ENCODE results near the gene IRF6. TPM values are rescaled to one million over a fixed set of nuclear protein-coding genes. Genes with fewer than 3 reads are reported as not detected.

IRF6 gene
- total and polyA plus RNA-seq, 11 donors, result 1.5 to 99.4 (median 41.9) TPM

- peaks cover 2 to 100% (median 98%) of the 10 kb centered on the region in 9 donors for H3K36me3 ChIP-seq
- TF ChIP-seq POLR2A (IDR thresholded peaks at IDR 0.05) (no peak), CTCF (IDR thresholded peaks at IDR 0.05) (no peak)
- 93 to 98% (median 95%) methylated on average over 6 of the region's 6 CpGs for WGBS, 4 donors
- no peaks in the 10 kb centered on the region for H3K9me3 ChIP-seq
- ATAC-seq (no peak), DNase-seq (no peak)
- intact Hi-C loops (cut with DNase I), result loop anchor here in 1 of 10 donors (10.0 kb wide), 1 partner anchor 1406 kb away; no protein-coding TSS in a partner anchor
- no peaks in the 10 kb centered on the region for H3K27me3 ChIP-seq
- H3K27ac ChIP-seq, result no peak overlapping the region
- H3K4me3 ChIP-seq, result no peak overlapping the region
- H3K4me1 ChIP-seq, result peaks cover 0 to 16% (median 0%) of the 10 kb centered on the region in 12 donors
Measured at GRCh38 chr1:209838537-209838936, 32.6 kb upstream of the IRF6 start.

DNA sequence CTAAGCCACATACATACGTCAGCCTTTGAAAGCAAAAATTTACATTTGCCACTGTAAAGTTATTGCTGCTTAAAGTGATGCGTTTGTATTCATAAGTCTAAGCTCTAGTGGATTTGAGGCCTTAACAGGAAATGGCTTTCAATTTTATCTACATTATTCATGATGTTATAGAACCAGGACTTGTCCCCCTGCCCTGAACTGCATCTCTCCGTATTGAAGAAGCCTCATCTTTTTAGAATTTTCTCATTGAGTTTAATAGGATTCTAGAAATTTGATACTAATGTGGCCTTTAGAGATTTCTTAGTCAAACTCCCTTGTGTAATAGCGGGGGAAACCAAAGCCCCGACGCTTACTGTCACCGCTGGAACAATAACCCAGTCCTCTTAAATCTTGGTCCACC lies 31.7 kb upstream of the IRF6 start:
- intact Hi-C loops (cut with DNase I), result loop anchor here in 1 of 10 donors (10.0 kb wide), 1 partner anchor 1407 kb away; no protein-coding TSS in a partner anchor

DNA sequence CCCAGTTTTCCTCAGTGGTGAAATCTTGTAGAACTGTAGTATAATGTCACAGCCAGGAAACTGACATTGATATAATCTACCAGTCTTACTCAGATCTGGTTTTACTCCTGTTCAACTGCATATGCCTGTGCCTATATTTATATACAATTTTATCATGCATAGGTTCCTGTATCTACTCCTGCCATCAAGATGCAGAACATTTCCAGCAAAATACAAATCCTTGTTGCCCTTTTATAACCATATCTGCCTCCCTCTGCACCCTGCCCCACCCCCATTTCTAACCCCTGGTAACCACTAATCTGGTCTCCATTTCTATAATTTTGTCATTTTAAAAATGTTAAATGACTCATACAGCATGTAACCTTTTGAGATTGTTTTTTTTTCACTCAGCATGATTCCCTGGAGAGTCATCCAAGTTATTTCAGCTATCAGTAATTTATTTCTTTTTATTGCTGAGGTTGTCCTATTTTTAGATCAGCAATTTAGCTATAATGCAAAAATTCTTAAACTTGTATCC lies 29.9 kb upstream of the IRF6 start:
- no peaks in the 10 kb centered on the region for H3K27me3 ChIP-seq
- DNase-seq, result no peak
- no peak overlapping the region for H3K27ac ChIP-seq
- intact Hi-C loops (cut with DNase I), result loop anchor here in 1 of 10 donors (10.0 kb wide), 1 partner anchor 1409 kb away; no protein-coding TSS in a partner anchor
- TF ChIP-seq POLR2A (IDR thresholded peaks at IDR 0.05) (no peak), CTCF (IDR thresholded peaks at IDR 0.05) (no peak)
- no peaks in the 10 kb centered on the region for H3K9me3 ChIP-seq
- peaks cover 0 to 16% (median 0%) of the 10 kb centered on the region in 12 donors for H3K4me1 ChIP-seq
- peaks cover 2 to 100% (median 97%) of the 10 kb centered on the region in 9 donors for H3K36me3 ChIP-seq
- H3K4me3 ChIP-seq, result no peak overlapping the region
- no peak for ATAC-seq

More for the DNA sequence above, 31.7 kb upstream of the IRF6 start:
- Histone ChIP-seq H3K36me3 (peaks cover 2 to 100% (median 98%) of the 10 kb centered on the region in 9 donors), H3K27me3 (no peaks in the 10 kb centered on the region), H3K4me3 (no peak overlapping the region), H3K4me1 (peaks cover 0 to 16% (median 0%) of the 10 kb centered on the region in 12 donors), H3K9me3 (no peaks in the 10 kb centered on the region), H3K27ac (no peak overlapping the region)
- DNase-seq (no peak), ATAC-seq (no peak)
- 91 to 95% (median 93%) methylated on average over 7 of the region's 7 CpGs for WGBS, 4 donors
- TF ChIP-seq POLR2A (IDR thresholded peaks at IDR 0.05) (no peak), CTCF (IDR thresholded peaks at IDR 0.05) (no peak)

DNA sequence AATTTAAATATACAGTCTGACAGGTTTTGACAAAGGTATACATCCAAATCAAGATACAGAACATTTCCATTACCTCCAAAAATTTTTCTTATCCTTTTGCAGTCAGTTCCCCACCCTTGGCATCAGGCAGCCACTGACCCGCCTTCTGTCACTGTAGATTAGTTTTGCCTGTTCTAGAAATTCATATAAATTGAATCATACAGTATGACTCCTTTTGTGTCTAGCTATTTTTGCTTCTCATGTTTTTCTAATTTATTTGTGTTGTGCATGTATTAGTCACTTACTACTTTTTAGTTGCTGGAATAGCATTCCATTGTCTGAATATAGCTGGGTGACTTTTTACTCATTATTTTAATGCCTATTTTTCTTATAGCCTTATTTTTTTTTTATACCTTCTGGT lies 25.7 kb upstream of the IRF6 start:
- Histone ChIP-seq H3K4me1 (peaks cover 0 to 22% (median 5%) of the 10 kb centered on the region in 12 donors), H3K27ac (no peak overlapping the region), H3K27me3 (no peaks in the 10 kb centered on the region), H3K9me3 (no peaks in the 10 kb centered on the region), H3K4me3 (no peak overlapping the region), H3K36me3 (peaks cover 0 to 68% (median 63%) of the 10 kb centered on the region in 9 donors)
- intact Hi-C loops (cut with DNase I), result loop anchor here in 1 of 10 donors (10.0 kb wide), 1 partner anchor 1413 kb away; no protein-coding TSS in a partner anchor
- WGBS, 4 donors, result 95 to 98% (median 97%) methylated on average over 1 of the region's 1 CpG
- ATAC-seq (no peak), DNase-seq (no peak)
- TF ChIP-seq CTCF (IDR thresholded peaks at IDR 0.05) (no peak), POLR2A (IDR thresholded peaks at IDR 0.05) (no peak)
